GM13976 (cell line): ENCODE data around the gene POLR3K.

Experiments used
- DNase-seq: peaks from one replicate; pipeline ENCODE4 v3.0.0; 2012; ENCODE audit warnings: low spot score
- CTCF ChIP-seq: IDR thresholded peaks from 2 replicates; pipeline ENCODE4 v1.5.1; 2012; ENCODE audit warnings: borderline replicate concordance, mild to moderate bottlenecking; ENCODE audit not compliant: insufficient read depth; ENCODE audit errors: extremely low read depth, missing control alignments, control extremely low read depth
- in situ Hi-C: fragments of 300-500 bp; cut with MboI; formaldehyde crosslinking; loops from one replicate; pipeline ENCODE4 v1.12.0; 2022; ENCODE audit warnings: low sequenced_read_pairs, mixed read lengths, inconsistent platforms; ENCODE audit not compliant: unreplicated experiment

Gene POLR3K

GRCh38 chr16:63998-64913 is 10.8 kb upstream of the POLR3K start:
- in situ Hi-C loops, result no loop called here
- TF ChIP-seq CTCF, result no peak
- DNase-seq, result no peak

GRCh38 chr16:63466-63865 is 10.1 kb upstream of the POLR3K start:
- no peak for DNase-seq
- in situ Hi-C loops, result no loop called here
- no peak for TF ChIP-seq CTCF

- no peak for TF ChIP-seq CTCF
- no peak for DNase-seq
- in situ Hi-C loops, result no loop called here
These were observed 9.6 kb upstream of the POLR3K start for GRCh38 chr16:62968-63391.

- TF ChIP-seq CTCF, result no peak
- DNase-seq, result no peak
- in situ Hi-C loops, result no loop called here
These were observed 9.0 kb upstream of the POLR3K start for GRCh38 chr16:62283-62967.

GRCh38 chr16:61879-62281 is 8.5 kb upstream of the POLR3K start:
- no peak for TF ChIP-seq CTCF
- no peak for DNase-seq
- in situ Hi-C loops, result no loop called here

GRCh38 chr16:60929-61878 is 7.8 kb upstream of the POLR3K start:
- no peak for DNase-seq
- in situ Hi-C loops, result no loop called here
- no peak for TF ChIP-seq CTCF
